DND-41 (cell line): ENCODE results near the gene SLC25A28.

Experiments used
- ATAC-seq: fragments of 200-7000 bp; cut with Tn5 transposase; 3 replicates; pipeline ENCODE4 v1.9.1; 2021; ENCODE audit warnings: low read depth; ENCODE audit not compliant: insufficient read depth
- DNase-seq: peaks from one replicate; pipeline ENCODE4 v3.0.0-alpha.2; 2020
- H2AFZ ChIP-seq: 2 replicates; pipeline ENCODE4 v1.6.0; 2012; ENCODE audit warnings: low read depth, low read length
- H3K27ac ChIP-seq: 2 replicates; pipeline ENCODE4 v1.5.1; 2012; ENCODE audit warnings: low read length, inconsistent platforms
- H3K27me3 ChIP-seq: fragments of 200-600 bp; sonication (generic); 2 replicates; pipeline ENCODE4 v1.6.0; 2012; ENCODE audit warnings: low read length, mild to moderate bottlenecking, inconsistent platforms; ENCODE audit not compliant: insufficient read depth, poor library complexity
- H3K36me3 ChIP-seq: 2 replicates; pipeline ENCODE4 v1.5.1; 2012; ENCODE audit warnings: low read length, inconsistent platforms; ENCODE audit not compliant: insufficient read depth
- H3K4me1 ChIP-seq: 2 replicates; pipeline ENCODE4 v1.5.1; 2012; ENCODE audit warnings: mild to moderate bottlenecking, low read length; ENCODE audit not compliant: insufficient read depth
- H3K4me2 ChIP-seq: 2 replicates; pipeline ENCODE4 v1.6.0; 2012; ENCODE audit warnings: mild to moderate bottlenecking, moderate library complexity, low read length, inconsistent platforms; ENCODE audit not compliant: insufficient read depth
- H3K4me3 ChIP-seq, 2 experiments: fragments of 200-600 bp in 1 of 2; shearing (Covaris generic) in 1 of 2; 2 replicates each; pipeline ENCODE4 v1.5.1; 2012 to 2016; ENCODE audit warnings: inconsistent platforms in 2 of 2, low read length in 2 of 2, mild to moderate bottlenecking in 2 of 2, low read depth in 1 of 2, moderate library complexity in 1 of 2
- H3K79me2 ChIP-seq: 2 replicates; pipeline ENCODE4 v1.6.0; 2012; ENCODE audit warnings: low read length, inconsistent platforms; ENCODE audit not compliant: insufficient read depth
- H3K9ac ChIP-seq: 2 replicates; pipeline ENCODE4 v1.6.0; 2012; ENCODE audit warnings: low read depth, mild to moderate bottlenecking, inconsistent platforms, low read length, moderate library complexity
- H3K9me3 ChIP-seq: 2 replicates; pipeline ENCODE4 v1.5.1; 2012; ENCODE audit warnings: low read length, moderate library complexity, mild to moderate bottlenecking, inconsistent platforms; ENCODE audit not compliant: insufficient read depth, severe bottlenecking
- H4K20me1 ChIP-seq: 2 replicates; pipeline ENCODE4 v1.6.0; 2012; ENCODE audit warnings: low read length; ENCODE audit not compliant: insufficient read depth
- CTCF ChIP-seq: IDR thresholded peaks from 2 replicates; pipeline ENCODE4 v1.5.1; 2012; ENCODE audit warnings: borderline replicate concordance, low read length, moderate library complexity, mild to moderate bottlenecking; ENCODE audit not compliant: poor library complexity, severe bottlenecking; ENCODE audit errors: extremely low read depth
- EZH2 ChIP-seq: IDR thresholded peaks from 3 replicates; pipeline ENCODE4 v1.6.1; 2012; ENCODE audit warnings: borderline replicate concordance, low read depth, mild to moderate bottlenecking, moderate library complexity, low read length, inconsistent platforms; ENCODE audit not compliant: severe bottlenecking

SLC25A28 gene

GRCh38 chr10:99654390-99655175 is 34.3 kb upstream of the SLC25A28 start:
- H3K4me1 ChIP-seq = no peaks in the 10 kb centered on the region
- no peaks in the 10 kb centered on the region for H3K79me2 ChIP-seq
- peaks cover 31% of the 10 kb centered on the region for H3K27me3 ChIP-seq
- H3K4me3 ChIP-seq = no peak overlapping the region
- no peak for DNase-seq
- no peaks in the 10 kb centered on the region for H4K20me1 ChIP-seq
- H2AFZ ChIP-seq = no peak overlapping the region
- H3K4me2 ChIP-seq = no peak overlapping the region
- H3K36me3 ChIP-seq = no peaks in the 10 kb centered on the region
- no peak overlapping the region for H3K9ac ChIP-seq
- TF ChIP-seq EZH2 = no peak
- TF ChIP-seq CTCF = no peak
- no peaks in the 10 kb centered on the region for H3K9me3 ChIP-seq
- no peak for ATAC-seq
- H3K27ac ChIP-seq = no peak overlapping the region

GRCh38 chr10:99652800-99653390 is 32.7 kb upstream of the SLC25A28 start:
- no peak for TF ChIP-seq EZH2
- no peak for TF ChIP-seq CTCF
- no peaks in the 10 kb centered on the region for H3K4me1 ChIP-seq
- no peak overlapping the region for H3K4me2 ChIP-seq
- no peak overlapping the region for H3K4me3 ChIP-seq
- no peaks in the 10 kb centered on the region for H3K36me3 ChIP-seq
- H2AFZ ChIP-seq = no peak overlapping the region
- peaks cover 34% of the 10 kb centered on the region for H3K27me3 ChIP-seq
- no peak overlapping the region for H3K27ac ChIP-seq
- no peaks in the 10 kb centered on the region for H3K79me2 ChIP-seq
- H4K20me1 ChIP-seq = no peaks in the 10 kb centered on the region
- H3K9ac ChIP-seq = no peak overlapping the region
- DNase-seq = no peak
- no peaks in the 10 kb centered on the region for H3K9me3 ChIP-seq
- no peak for ATAC-seq

GRCh38 chr10:99648717-99649116 is 28.5 kb upstream of the SLC25A28 start:
- no peak overlapping the region for H3K9ac ChIP-seq
- ATAC-seq (no peak), DNase-seq (no peak)
- H4K20me1 ChIP-seq = no peaks in the 10 kb centered on the region
- no peak overlapping the region for H3K4me3 ChIP-seq
- H3K79me2 ChIP-seq = no peaks in the 10 kb centered on the region
- H3K9me3 ChIP-seq = no peaks in the 10 kb centered on the region
- H3K4me1 ChIP-seq = no peaks in the 10 kb centered on the region
- no peak overlapping the region for H3K27ac ChIP-seq
- TF ChIP-seq CTCF (no peak), EZH2 (no peak)
- H3K4me2 ChIP-seq = no peak overlapping the region
- no peaks in the 10 kb centered on the region for H3K36me3 ChIP-seq
- H3K27me3 ChIP-seq = peaks cover 16% of the 10 kb centered on the region
- no peak overlapping the region for H2AFZ ChIP-seq
